T1000 (cell line): ENCODE measurements around the gene DNAAF2.
"Not testable (repeated sequence)": the region's sequence is repeated elsewhere in the genome, so short reads cannot be mapped to it uniquely, and the experiment has no call there.

ENCODE experiments used
- DNase-seq: peaks from one replicate; lab custom pipeline; 2025; ENCODE audit warnings: mixed read lengths; lab: John Stamatoyannopoulos, UW

The DNAAF2 gene

GRCh38 chr14:49622022-49622607 is 12.9 kb downstream of the DNAAF2 start:
- DNase-seq, result no peak

- no peak for DNase-seq
These were observed 13.7 kb downstream of the DNAAF2 start for GRCh38 chr14:49621114-49621881.

GRCh38 chr14:49620182-49621113 is 14.6 kb downstream of the DNAAF2 start, which contains the start of the genes MGAT2 and RPL36AL:
Gene MGAT2 (plus strand): TSS chr14:49620799. CDS start chr14:49621269, 470 bp downstream.
Gene RPL36AL (minus strand): TSS chr14:49620626. CDS start chr14:49619104, 1,522 bp downstream.
- DNase-seq, result peak; percentile 97

GRCh38 chr14:49619730-49620129 is 15.3 kb downstream of the DNAAF2 start:
- DNase-seq, result no peak

- DNase-seq, result not testable (repeated sequence)
These were observed 15.8 kb downstream of the DNAAF2 start for GRCh38 chr14:49619273-49619672.

- no peak for DNase-seq
These were observed 17.1 kb downstream of the DNAAF2 start for GRCh38 chr14:49617852-49618519.

- DNase-seq, result no peak
These were observed 19.3 kb downstream of the DNAAF2 start for GRCh38 chr14:49615776-49616175.

GRCh38 chr14:49614196-49614595 is 20.8 kb downstream of the DNAAF2 start:
- no peak for DNase-seq

- no peak for DNase-seq
These were observed 22.4 kb downstream of the DNAAF2 start for GRCh38 chr14:49612671-49613070.

GRCh38 chr14:49612251-49612650 is 22.8 kb downstream of the DNAAF2 start:
- DNase-seq, result no peak

- DNase-seq, result no peak
These were observed 27.5 kb downstream of the DNAAF2 start for GRCh38 chr14:49607583-49607982.

- peak; percentile 82 for DNase-seq
These were observed 36.4 kb downstream of the DNAAF2 start, which contains the start of gene LRR1 for GRCh38 chr14:49598485-49599300. Gene LRR1 (plus strand): TSS chr14:49598940. CDS start chr14:49599021, 81 bp downstream.

GRCh38 chr14:49598189-49598484 is 36.9 kb downstream of the DNAAF2 start:
- no peak for DNase-seq

GRCh38 chr14:49594347-49595091 is 40.5 kb downstream of the DNAAF2 start:
- no peak for DNase-seq

- DNase-seq, result no peak
These were observed 42.0 kb downstream of the DNAAF2 start for GRCh38 chr14:49593016-49593415.

- no peak for DNase-seq
These were observed 45.7 kb downstream of the DNAAF2 start for GRCh38 chr14:49589387-49589786.

- DNase-seq, result no peak
These were observed 48.2 kb downstream of the DNAAF2 start for GRCh38 chr14:49586673-49587460.

GRCh38 chr14:49585803-49586672 is 49.0 kb downstream of the DNAAF2 start, which contains the start of gene RPS29:
Gene RPS29 (minus strand): TSS chr14:49586380. CDS start chr14:49586346, 34 bp downstream.
- DNase-seq, result peak; percentile 99
